Measurements from ENCODE around the gene FYN.

FYN gene

GRCh38 chr6:111730864-111731263, 142.4 kb downstream of the FYN start:
- CTCF ChIA-PET, result interaction anchor here (0.6 kb wide), 1 partner anchor 245 kb away, joined by 3 read pairs; no protein-coding TSS in a partner anchor
- Histone ChIP-seq H3K9me3 (ENCODE audit: control insufficient read depth, insufficient read depth, low read depth, low read length) (peaks cover 2% of the 10 kb centered on the region; the same call in 1 of the 2 replicates), H3K4me1 (ENCODE audit: control insufficient read depth, insufficient read depth, low read length) (no peaks in the 10 kb centered on the region), H3K36me3 (ENCODE audit: control insufficient read depth in 2 of 2, insufficient read depth in 1 of 2, low read length in 2 of 2) (peaks cover 0 to 17% of the 10 kb centered on the region in 2 experiments; a peak in 1 of 3 replicates), H3K4me3 (ENCODE audit: low read depth, low read length) (no peak overlapping the region), H3K27ac (ENCODE audit: extremely low read depth, low read depth, low read length) (no peak overlapping the region)
- POLR2A ChIA-PET, result no interaction called here
- TF ChIP-seq ZBTB17 (tag by site-specific recombination; IDR thresholded peaks at IDR 0.05), result no peak
- TF ChIP-seq, protein P1, sequence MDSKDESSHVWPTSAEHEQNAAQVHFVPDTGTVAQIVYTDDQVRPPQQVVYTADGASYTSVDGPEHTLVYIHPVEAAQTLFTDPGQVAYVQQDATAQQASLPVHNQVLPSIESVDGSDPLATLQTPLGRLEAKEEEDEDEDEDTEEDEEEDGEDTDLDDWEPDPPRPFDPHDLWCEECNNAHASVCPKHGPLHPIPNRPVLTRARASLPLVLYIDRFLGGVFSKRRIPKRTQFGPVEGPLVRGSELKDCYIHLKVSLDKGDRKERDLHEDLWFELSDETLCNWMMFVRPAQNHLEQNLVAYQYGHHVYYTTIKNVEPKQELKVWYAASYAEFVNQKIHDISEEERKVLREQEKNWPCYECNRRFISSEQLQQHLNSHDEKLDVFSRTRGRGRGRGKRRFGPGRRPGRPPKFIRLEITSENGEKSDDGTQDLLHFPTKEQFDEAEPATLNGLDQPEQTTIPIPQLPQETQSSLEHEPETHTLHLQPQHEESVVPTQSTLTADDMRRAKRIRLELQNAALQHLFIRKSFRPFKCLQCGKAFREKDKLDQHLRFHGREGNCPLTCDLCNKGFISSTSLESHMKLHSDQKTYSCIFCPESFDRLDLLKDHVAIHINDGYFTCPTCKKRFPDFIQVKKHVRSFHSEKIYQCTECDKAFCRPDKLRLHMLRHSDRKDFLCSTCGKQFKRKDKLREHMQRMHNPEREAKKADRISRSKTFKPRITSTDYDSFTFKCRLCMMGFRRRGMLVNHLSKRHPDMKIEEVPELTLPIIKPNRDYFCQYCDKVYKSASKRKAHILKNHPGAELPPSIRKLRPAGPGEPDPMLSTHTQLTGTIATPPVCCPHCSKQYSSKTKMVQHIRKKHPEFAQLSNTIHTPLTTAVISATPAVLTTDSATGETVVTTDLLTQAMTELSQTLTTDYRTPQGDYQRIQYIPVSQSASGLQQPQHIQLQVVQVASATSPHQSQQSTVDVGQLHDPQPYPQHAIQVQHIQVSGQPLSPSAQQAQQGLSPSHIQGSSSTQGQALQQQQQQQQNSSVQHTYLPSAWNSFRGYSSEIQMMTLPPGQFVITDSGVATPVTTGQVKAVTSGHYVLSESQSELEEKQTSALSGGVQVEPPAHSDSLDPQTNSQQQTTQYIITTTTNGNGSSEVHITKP (tag by site-specific recombination; IDR thresholded peaks at IDR 0.05), result no peak
- TF ChIP-seq ZNF24 (tag by site-specific recombination; IDR thresholded peaks at IDR 0.05), result no peak
- TF ChIP-seq ZNF292 (tag by site-specific recombination; IDR thresholded peaks at IDR 0.05; ENCODE audit: borderline replicate concordance, low read depth), result no peak
- TF ChIP-seq ZNF529 (tag by site-specific recombination; IDR thresholded peaks at IDR 0.05; ENCODE audit: insufficient replicate concordance), result no peak
- no peak for TF ChIP-seq ZNF366 (tag by site-specific recombination; conservative IDR thresholded peaks at IDR 0.05)
- TF ChIP-seq ZNF354C (tag by site-specific recombination; IDR thresholded peaks at IDR 0.05; ENCODE audit: borderline replicate concordance, low read depth), result no peak
- TF ChIP-seq ZNF211 (tag by site-specific recombination; IDR thresholded peaks at IDR 0.05; ENCODE audit: low read depth), result no peak
- TF ChIP-seq ZNF558 (tag by site-specific recombination; IDR thresholded peaks at IDR 0.05), result no peak
- TF ChIP-seq ZNF692 (tag by site-specific recombination; IDR thresholded peaks at IDR 0.05), result no peak
- no peak for TF ChIP-seq HIC1 (tag by site-specific recombination; IDR thresholded peaks at IDR 0.05)
- no peak for TF ChIP-seq ZNF133 (tag by site-specific recombination; IDR thresholded peaks at IDR 0.05)
- no peak for TF ChIP-seq ZNF138 (tag by site-specific recombination; IDR thresholded peaks at IDR 0.05; ENCODE audit: borderline replicate concordance)
- no peak for TF ChIP-seq SP7 (tag by site-specific recombination; IDR thresholded peaks at IDR 0.05)
- no peak for TF ChIP-seq ZEB2 (tag by site-specific recombination; IDR thresholded peaks at IDR 0.05)

DNA sequence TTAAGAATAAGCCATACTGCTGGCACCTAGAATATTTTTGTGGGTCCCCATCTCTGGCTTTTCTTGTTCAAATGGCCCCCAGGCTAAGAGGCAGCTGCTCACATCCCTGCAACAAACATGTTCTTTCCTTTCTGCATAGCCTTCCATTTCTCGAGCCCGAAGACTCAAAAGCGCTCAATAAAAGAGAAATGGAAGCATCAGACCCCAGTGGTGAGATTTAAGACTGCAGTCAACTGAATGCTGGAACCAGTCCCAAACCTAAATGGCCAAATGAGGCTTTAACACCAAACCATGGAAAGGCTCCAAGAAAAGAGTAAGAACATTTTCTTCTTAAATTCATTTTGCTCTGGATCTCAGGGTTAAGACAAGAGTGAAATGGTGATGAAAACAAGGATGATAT, 145.4 kb downstream of the FYN start:
- H3K27ac ChIP-seq (ENCODE audit: extremely low read depth, low read depth, low read length), result no peak overlapping the region
- POLR2A ChIA-PET, result no interaction called here
- peaks cover 9% of the 10 kb centered on the region; the same call in 1 of the 2 replicates for H3K4me1 ChIP-seq (ENCODE audit: control insufficient read depth, insufficient read depth, low read length)
- H3K9me3 ChIP-seq (ENCODE audit: control insufficient read depth, insufficient read depth, low read depth, low read length), result peaks cover 2% of the 10 kb centered on the region; the same call in 1 of the 2 replicates
- CTCF ChIA-PET, result interaction anchor here (0.5 to 0.7 kb wide), 2 partner anchors 301 to 1276 kb away, joined by 3 to 5 read pairs; no protein-coding TSS in a partner anchor
- peaks cover 0 to 6% of the 10 kb centered on the region in 2 experiments; a peak in 1 of 3 replicates for H3K36me3 ChIP-seq (ENCODE audit: control insufficient read depth in 2 of 2, insufficient read depth in 1 of 2, low read length in 2 of 2)
- H3K4me3 ChIP-seq (ENCODE audit: low read depth, low read length), result no peak overlapping the region
- TF ChIP-seq, protein P2, sequence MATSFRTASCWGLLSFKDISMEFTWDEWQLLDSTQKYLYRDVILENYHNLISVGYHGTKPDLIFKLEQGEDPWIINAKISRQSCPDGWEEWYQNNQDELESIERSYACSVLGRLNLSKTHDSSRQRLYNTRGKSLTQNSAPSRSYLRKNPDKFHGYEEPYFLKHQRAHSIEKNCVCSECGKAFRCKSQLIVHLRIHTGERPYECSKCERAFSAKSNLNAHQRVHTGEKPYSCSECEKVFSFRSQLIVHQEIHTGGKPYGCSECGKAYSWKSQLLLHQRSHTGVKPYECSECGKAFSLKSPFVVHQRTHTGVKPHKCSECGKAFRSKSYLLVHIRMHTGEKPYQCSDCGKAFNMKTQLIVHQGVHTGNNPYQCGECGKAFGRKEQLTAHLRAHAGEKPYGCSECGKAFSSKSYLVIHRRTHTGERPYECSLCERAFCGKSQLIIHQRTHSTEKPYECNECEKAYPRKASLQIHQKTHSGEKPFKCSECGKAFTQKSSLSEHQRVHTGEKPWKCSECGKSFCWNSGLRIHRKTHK (tag by site-specific recombination; IDR thresholded peaks at IDR 0.05), result no peak
- no peak for TF ChIP-seq ZNF324 (tag by site-specific recombination; IDR thresholded peaks at IDR 0.05)
- TF ChIP-seq ZNF596 (tag by site-specific recombination; IDR thresholded peaks at IDR 0.05), result no peak
- TF ChIP-seq, protein P3, sequence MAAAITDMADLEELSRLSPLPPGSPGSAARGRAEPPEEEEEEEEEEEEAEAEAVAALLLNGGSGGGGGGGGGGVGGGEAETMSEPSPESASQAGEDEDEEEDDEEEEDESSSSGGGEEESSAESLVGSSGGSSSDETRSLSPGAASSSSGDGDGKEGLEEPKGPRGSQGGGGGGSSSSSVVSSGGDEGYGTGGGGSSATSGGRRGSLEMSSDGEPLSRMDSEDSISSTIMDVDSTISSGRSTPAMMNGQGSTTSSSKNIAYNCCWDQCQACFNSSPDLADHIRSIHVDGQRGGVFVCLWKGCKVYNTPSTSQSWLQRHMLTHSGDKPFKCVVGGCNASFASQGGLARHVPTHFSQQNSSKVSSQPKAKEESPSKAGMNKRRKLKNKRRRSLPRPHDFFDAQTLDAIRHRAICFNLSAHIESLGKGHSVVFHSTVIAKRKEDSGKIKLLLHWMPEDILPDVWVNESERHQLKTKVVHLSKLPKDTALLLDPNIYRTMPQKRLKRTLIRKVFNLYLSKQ (tag by site-specific recombination; IDR thresholded peaks at IDR 0.05; ENCODE audit: borderline replicate concordance), result no peak
- no peak for TF ChIP-seq ZNF138 (tag by site-specific recombination; IDR thresholded peaks at IDR 0.05; ENCODE audit: borderline replicate concordance)
- TF ChIP-seq KLF16 (tag by site-specific recombination; IDR thresholded peaks at IDR 0.05), result no peak
- TF ChIP-seq ZNF529 (tag by site-specific recombination; IDR thresholded peaks at IDR 0.05; ENCODE audit: insufficient replicate concordance), result no peak
- no peak for TF ChIP-seq ZNF23 (tag by site-specific recombination; IDR thresholded peaks at IDR 0.05; ENCODE audit: borderline replicate concordance)
- TF ChIP-seq ZNF398 (tag by site-specific recombination; IDR thresholded peaks at IDR 0.05), result no peak

Measured in HEK293 (cell line).